ENCODE measurements around the gene RPL4. TPM values are rescaled to one million over a fixed set of nuclear protein-coding genes. Genes with fewer than 3 reads are reported as not detected.

The RPL4 gene
- total RNA-seq, 4 donors from 2014 or later, result 1,198 to 2,364 (median 2,009) TPM

- H3K9me3 ChIP-seq, result no peaks in the 10 kb centered on the region
- WGBS, 2 donors, result 89 to 93% methylated on average over 3 of the region's 3 CpGs
Observed at GRCh38 chr15:66523926-66524325, 19.3 kb upstream of the RPL4 start.

GRCh38 chr15:66515901-66516322 lies 11.3 kb upstream of the RPL4 start:
- peaks cover 0 to 55% (median 0%) of the 10 kb centered on the region in 3 donors for H3K36me3 ChIP-seq
- H3K9me3 ChIP-seq, result no peaks in the 10 kb centered on the region
- H3K4me3 ChIP-seq, result no peak overlapping the region
- 100% methylated on average over 2 of the region's 2 CpGs for WGBS, 2 donors
- no peak for DNase-seq (ENCODE audit: low spot score in 2 of 2)
- no peak overlapping the region for H3K27ac ChIP-seq
- TF ChIP-seq CTCF (IDR thresholded peaks at IDR 0.05) (no peak), EP300 (IDR thresholded peaks at IDR 0.05) (no peak), POLR2A (IDR thresholded peaks at IDR 0.05) (no peak)
- no peaks in the 10 kb centered on the region for H3K27me3 ChIP-seq
- H3K4me1 ChIP-seq, result no peaks in the 10 kb centered on the region

More at GRCh38 chr15:66523926-66524325, 19.3 kb upstream of the RPL4 start:
- no peak for TF ChIP-seq CTCF (IDR thresholded peaks at IDR 0.05)
- TF ChIP-seq POLR2A (IDR thresholded peaks at IDR 0.05), result no peak
- no peak for TF ChIP-seq EP300 (IDR thresholded peaks at IDR 0.05)
- H3K27me3 ChIP-seq, result no peaks in the 10 kb centered on the region
- peaks cover 0 to 56% (median 0%) of the 10 kb centered on the region in 3 donors for H3K36me3 ChIP-seq
- DNase-seq (ENCODE audit: low spot score in 2 of 2), result no peak
- no peaks in the 10 kb centered on the region for H3K4me1 ChIP-seq
- no peak overlapping the region for H3K4me3 ChIP-seq
- no peak overlapping the region for H3K27ac ChIP-seq

- Histone ChIP-seq H3K9me3 (no peaks in the 10 kb centered on the region), H3K36me3 (peaks cover 0 to 48% (median 0%) of the 10 kb centered on the region in 3 donors), H3K27ac (no peak overlapping the region), H3K4me3 (no peak overlapping the region), H3K4me1 (no peaks in the 10 kb centered on the region), H3K27me3 (no peaks in the 10 kb centered on the region)
- no peak for DNase-seq (ENCODE audit: low spot score in 2 of 2)
- TF ChIP-seq POLR2A (IDR thresholded peaks at IDR 0.05), result no peak
- TF ChIP-seq CTCF (IDR thresholded peaks at IDR 0.05), result no peak
- TF ChIP-seq EP300 (IDR thresholded peaks at IDR 0.05), result no peak
- WGBS, 2 donors, result 76 to 81% methylated on average over 3 of the region's 3 CpGs
Observed at GRCh38 chr15:66514586-66514985, 9.9 kb upstream of the RPL4 start.

DNA sequence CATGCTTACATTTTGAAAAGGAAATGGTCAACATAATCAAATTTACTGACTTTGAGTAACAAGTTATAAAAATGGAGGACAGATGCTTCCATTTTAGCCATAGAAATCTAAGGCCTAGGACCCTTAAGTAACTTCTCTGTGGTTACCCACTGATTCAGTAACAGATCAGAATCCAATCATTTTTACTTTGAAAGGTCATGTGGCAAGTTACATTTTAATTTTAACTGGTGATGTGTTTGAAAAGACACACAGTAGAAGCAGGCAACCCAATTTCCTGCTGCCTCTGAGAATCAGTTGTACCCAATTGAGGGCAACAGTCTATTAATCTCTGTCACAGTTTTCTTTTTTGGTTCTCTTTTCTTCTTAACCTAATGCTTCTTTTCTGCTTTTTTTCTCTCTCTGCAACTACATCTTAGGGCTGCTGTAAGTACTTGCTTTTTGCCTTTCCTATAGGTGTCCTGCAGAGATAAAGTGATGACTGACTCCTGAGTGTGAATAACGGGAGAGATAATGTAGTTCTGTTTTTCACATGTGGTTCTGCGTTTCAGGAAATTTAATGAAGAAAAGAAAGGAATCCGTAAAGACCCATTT lies 3.7 kb upstream of the RPL4 start:
- DNase-seq (ENCODE audit: low spot score in 2 of 2), result no peak
- Histone ChIP-seq H3K4me1 (peaks cover 0 to 16% (median 6%) of the 10 kb centered on the region in 4 donors), H3K36me3 (peaks cover 0 to 7% (median 0%) of the 10 kb centered on the region in 3 donors), H3K27ac (no peak overlapping the region), H3K9me3 (no peaks in the 10 kb centered on the region), H3K4me3 (no peak overlapping the region), H3K27me3 (no peaks in the 10 kb centered on the region)
- TF ChIP-seq POLR2A (IDR thresholded peaks at IDR 0.05) (no peak), EP300 (IDR thresholded peaks at IDR 0.05) (no peak), CTCF (IDR thresholded peaks at IDR 0.05) (no peak)
- 93 to 96% methylated on average over 3 of the region's 3 CpGs for WGBS, 2 donors

DNA sequence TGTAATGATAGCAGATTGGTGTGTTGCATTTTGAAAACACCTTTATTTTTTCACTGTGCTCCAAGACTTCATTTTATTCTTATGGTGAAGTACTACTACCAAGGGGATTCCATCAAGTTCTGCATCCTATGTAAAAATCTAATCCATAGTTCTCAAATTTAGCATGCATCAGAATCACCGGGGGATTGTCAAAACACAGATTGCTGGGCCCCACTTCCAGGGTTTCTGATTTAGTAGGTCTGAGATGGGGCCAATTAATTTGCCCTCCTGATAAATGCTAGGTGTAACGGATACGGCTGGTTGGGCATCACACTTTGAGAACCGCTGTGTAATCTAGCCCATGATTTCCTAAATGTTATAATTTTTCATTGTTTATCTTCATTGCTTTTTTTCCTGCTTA lies 1.2 kb upstream of the RPL4 start:
- Histone ChIP-seq H3K4me3 (peak overlapping the region; percentile 74 to 97 (median 82)), H3K36me3 (peaks cover 0 to 30% (median 8%) of the 10 kb centered on the region in 3 donors), H3K4me1 (peaks cover 0 to 37% (median 16%) of the 10 kb centered on the region in 4 donors), H3K27ac (peak overlapping the region in 3 of 4 donors; percentile 89 to 95 (median 95)), H3K9me3 (no peaks in the 10 kb centered on the region), H3K27me3 (no peaks in the 10 kb centered on the region)
- 34 to 44% methylated on average over 4 of the region's 4 CpGs for WGBS, 2 donors
- no peak for DNase-seq (ENCODE audit: low spot score in 2 of 2)
- TF ChIP-seq POLR2A (IDR thresholded peaks at IDR 0.05), result no peak
- no peak for TF ChIP-seq EP300 (IDR thresholded peaks at IDR 0.05)
- TF ChIP-seq CTCF (IDR thresholded peaks at IDR 0.05), result no peak
